ENCODE data around the gene RASSF1. TPM values are rescaled to one million over a fixed set of nuclear protein-coding genes. Genes with fewer than 3 reads are reported as not detected.
A peak's percentile ranks its signal among the peaks of the same experiment; 100 is the strongest.

The RASSF1 gene
- total and polyA plus RNA-seq, 2 of the 8 experiments (the other 6 are each of a cell fraction or from before 2014, with no cell fraction given) = 10.3 to 15.7 TPM

DNA sequence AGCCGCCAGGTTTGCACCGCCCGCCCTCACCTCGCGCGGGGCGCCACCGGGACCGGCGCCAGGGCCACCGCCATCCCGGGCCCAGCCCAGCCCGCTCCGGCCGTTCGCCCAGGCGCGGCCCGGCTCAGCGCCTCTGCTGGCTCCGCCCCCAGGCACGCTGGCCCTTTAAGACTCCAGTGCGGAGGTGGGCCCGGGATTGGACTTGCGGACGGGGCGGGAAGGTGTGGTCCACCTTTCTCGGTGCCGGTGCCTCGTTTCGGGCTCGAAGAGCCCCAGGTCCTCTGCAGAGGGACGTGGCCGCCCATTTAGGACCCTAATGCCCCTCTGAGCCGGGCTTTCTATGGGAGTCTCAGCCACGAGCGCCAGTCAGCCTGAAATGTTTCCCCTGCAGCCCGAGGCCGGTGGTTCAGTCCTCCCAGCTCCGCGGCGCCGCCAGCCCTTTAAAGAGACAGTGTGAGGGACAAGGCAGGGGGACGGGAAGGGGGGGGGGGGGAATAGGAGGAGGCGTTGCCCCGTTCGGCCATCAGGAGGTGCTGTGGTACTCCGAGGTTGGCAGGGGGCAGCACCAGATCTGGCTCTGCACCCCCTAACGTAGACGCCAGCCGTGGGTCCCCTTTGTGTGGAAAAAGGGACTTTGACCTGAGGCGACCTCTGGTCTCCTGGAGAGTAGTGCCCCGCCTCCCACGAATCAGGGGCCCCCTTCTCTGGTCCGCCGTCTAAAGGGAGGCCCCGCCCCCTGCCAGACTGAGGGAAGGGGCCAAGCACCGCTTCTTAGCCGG, 19.1 kb downstream of the RASSF1 start (continued):
- 0 out of 4 replicates have a peak, but pooled peaks of 1 of the 2 experiments have one; percentile 50 for TF ChIP-seq HDAC2 (IDR thresholded peaks at IDR 0.05; ENCODE audit: borderline replicate concordance in 1 of 2, low read depth in 2 of 2, low read length in 2 of 2)
- peak; percentile 23; the same call in 1 of the 2 replicates for TF ChIP-seq GABPA (IDR thresholded peaks at IDR 0.05; ENCODE audit: borderline replicate concordance, insufficient read depth, low read length)
- TF ChIP-seq SP1 (IDR thresholded peaks at IDR 0.05; ENCODE audit: low read depth, low read length) = peak; percentile 57; the same call in 1 of the 2 replicates
- TF ChIP-seq CTBP2 (IDR thresholded peaks at IDR 0.05; ENCODE audit: borderline replicate concordance, insufficient read depth, insufficient read length, low read length) = no peak
- no peak for TF ChIP-seq BCL11A (IDR thresholded peaks at IDR 0.05; ENCODE audit: low read depth in 2 of 2, low read length in 2 of 2)
- TF ChIP-seq YY1 (IDR thresholded peaks at IDR 0.05; ENCODE audit: low read depth, low read length) = no peak
- peak; percentile 82 for TF ChIP-seq TAF1 (IDR thresholded peaks at IDR 0.05; ENCODE audit: low read depth, low read length)
- TF ChIP-seq JUND (IDR thresholded peaks at IDR 0.05; ENCODE audit: low read length) = peak; percentile 96
- no peak for TF ChIP-seq CHD2 (IDR thresholded peaks at IDR 0.05; ENCODE audit: low read length)
- no peak for TF ChIP-seq HDAC6 (IDR thresholded peaks at IDR 0.05; ENCODE audit: low read depth, low read length)
- TF ChIP-seq TBP (IDR thresholded peaks at IDR 0.05; ENCODE audit: low read depth, low read length) = peak; percentile 55
- TF ChIP-seq, protein P1, sequence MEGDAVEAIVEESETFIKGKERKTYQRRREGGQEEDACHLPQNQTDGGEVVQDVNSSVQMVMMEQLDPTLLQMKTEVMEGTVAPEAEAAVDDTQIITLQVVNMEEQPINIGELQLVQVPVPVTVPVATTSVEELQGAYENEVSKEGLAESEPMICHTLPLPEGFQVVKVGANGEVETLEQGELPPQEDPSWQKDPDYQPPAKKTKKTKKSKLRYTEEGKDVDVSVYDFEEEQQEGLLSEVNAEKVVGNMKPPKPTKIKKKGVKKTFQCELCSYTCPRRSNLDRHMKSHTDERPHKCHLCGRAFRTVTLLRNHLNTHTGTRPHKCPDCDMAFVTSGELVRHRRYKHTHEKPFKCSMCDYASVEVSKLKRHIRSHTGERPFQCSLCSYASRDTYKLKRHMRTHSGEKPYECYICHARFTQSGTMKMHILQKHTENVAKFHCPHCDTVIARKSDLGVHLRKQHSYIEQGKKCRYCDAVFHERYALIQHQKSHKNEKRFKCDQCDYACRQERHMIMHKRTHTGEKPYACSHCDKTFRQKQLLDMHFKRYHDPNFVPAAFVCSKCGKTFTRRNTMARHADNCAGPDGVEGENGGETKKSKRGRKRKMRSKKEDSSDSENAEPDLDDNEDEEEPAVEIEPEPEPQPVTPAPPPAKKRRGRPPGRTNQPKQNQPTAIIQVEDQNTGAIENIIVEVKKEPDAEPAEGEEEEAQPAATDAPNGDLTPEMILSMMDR (IDR thresholded peaks at IDR 0.05; ENCODE audit: control extremely low read depth in 1 of 3, insufficient read depth in 1 of 3, low read depth in 1 of 3, low read length in 3 of 3) = peak in 2 of 3 experiments; percentile 69 to 71; a peak in 3 of 4 replicates
- TF ChIP-seq SIN3A (conservative IDR thresholded peaks at IDR 0.05 in 1 of 2, IDR thresholded peaks at IDR 0.05 in 1 of 2; ENCODE audit: low read depth in 1 of 2, low read length in 2 of 2) = no peak; a peak in 2 of 4 replicates
- TF ChIP-seq EZH2 (IDR thresholded peaks at IDR 0.05; ENCODE audit: low read depth, low read length, severe bottlenecking) = no peak
- no peak for TF ChIP-seq POU5F1 (IDR thresholded peaks at IDR 0.05; ENCODE audit: low read depth, low read length)
- peak; percentile 94 for TF ChIP-seq CHD1 (IDR thresholded peaks at IDR 0.05; ENCODE audit: low read depth, low read length)
- TF ChIP-seq CBX8 (IDR thresholded peaks at IDR 0.05; ENCODE audit: borderline replicate concordance, low read depth, low read length) = no peak

Data from H1 (cell line).